ENCODE data around the gene IFNK.
A peak's percentile ranks its signal among the peaks of the same experiment; 100 is the strongest.

- 0 out of 2 replicates have a peak, but pooled peaks have one; percentile 17 for TF ChIP-seq CTCF (tag by site-specific recombination; IDR thresholded peaks at IDR 0.05)
- no peak for TF ChIP-seq ZNF580 (tag by site-specific recombination; IDR thresholded peaks at IDR 0.05)
- no peak for TF ChIP-seq TCF7L2 (IDR thresholded peaks at IDR 0.05; ENCODE audit: borderline replicate concordance, low read depth, low read length)
- no peak for TF ChIP-seq ZNF621 (tag by site-specific recombination; IDR thresholded peaks at IDR 0.05)
- TF ChIP-seq ZFP41 (tag by site-specific recombination; IDR thresholded peaks at IDR 0.05; ENCODE audit: borderline replicate concordance) = no peak
- TF ChIP-seq, protein P1, sequence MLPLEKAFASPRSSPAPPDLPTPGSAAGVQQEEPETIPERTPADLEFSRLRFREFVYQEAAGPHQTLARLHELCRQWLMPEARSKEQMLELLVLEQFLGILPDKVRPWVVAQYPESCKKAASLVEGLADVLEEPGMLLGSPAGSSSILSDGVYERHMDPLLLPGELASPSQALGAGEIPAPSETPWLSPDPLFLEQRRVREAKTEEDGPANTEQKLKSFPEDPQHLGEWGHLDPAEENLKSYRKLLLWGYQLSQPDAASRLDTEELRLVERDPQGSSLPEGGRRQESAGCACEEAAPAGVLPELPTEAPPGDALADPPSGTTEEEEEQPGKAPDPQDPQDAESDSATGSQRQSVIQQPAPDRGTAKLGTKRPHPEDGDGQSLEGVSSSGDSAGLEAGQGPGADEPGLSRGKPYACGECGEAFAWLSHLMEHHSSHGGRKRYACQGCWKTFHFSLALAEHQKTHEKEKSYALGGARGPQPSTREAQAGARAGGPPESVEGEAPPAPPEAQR (tag by site-specific recombination; IDR thresholded peaks at IDR 0.05) = no peak
- no peak for TF ChIP-seq ZNF37A (tag by site-specific recombination; IDR thresholded peaks at IDR 0.05)
- no peak for TF ChIP-seq ZBTB21 (tag by site-specific recombination; IDR thresholded peaks at IDR 0.05)
- TF ChIP-seq, protein P2, sequence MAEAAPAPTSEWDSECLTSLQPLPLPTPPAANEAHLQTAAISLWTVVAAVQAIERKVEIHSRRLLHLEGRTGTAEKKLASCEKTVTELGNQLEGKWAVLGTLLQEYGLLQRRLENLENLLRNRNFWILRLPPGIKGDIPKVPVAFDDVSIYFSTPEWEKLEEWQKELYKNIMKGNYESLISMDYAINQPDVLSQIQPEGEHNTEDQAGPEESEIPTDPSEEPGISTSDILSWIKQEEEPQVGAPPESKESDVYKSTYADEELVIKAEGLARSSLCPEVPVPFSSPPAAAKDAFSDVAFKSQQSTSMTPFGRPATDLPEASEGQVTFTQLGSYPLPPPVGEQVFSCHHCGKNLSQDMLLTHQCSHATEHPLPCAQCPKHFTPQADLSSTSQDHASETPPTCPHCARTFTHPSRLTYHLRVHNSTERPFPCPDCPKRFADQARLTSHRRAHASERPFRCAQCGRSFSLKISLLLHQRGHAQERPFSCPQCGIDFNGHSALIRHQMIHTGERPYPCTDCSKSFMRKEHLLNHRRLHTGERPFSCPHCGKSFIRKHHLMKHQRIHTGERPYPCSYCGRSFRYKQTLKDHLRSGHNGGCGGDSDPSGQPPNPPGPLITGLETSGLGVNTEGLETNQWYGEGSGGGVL (tag by site-specific recombination; IDR thresholded peaks at IDR 0.05) = no peak
- no peak for TF ChIP-seq ZNF792 (tag by site-specific recombination; IDR thresholded peaks at IDR 0.05)
These were observed 11.6 kb downstream of the IFNK start for GRCh38 chr9:27535701-27536118.

All from HEK293 (cell line).